PC-3 (cell line): Measurements from ENCODE around the gene EFL1.

Experiments
- CTCF ChIP-seq: fragments of 300-600 bp; sonication (generic); conservative IDR thresholded peaks from 2 replicates; pipeline ENCODE4 v1.5.1; 2017; ENCODE audit warnings: antibody characterized with exemption, low read depth, mild to moderate bottlenecking, low read length
- EZH2 ChIP-seq: fragments of 300-600 bp; sonication (generic); IDR thresholded peaks from one replicate; pipeline ENCODE4 v1.6.1; 2017; ENCODE audit warnings: antibody characterized with exemption, mild to moderate bottlenecking, low read length; ENCODE audit not compliant: unreplicated experiment

- 0 out of 2 replicates have a peak, but pooled peaks have one; percentile 17 for TF ChIP-seq CTCF
- TF ChIP-seq EZH2 = no peak
These were observed 156.9 kb downstream of the EFL1 start for GRCh38 chr15:82105451-82106215.
